H9 (cell line): ENCODE data around the gene APAF1. TPM values are rescaled to one million over a fixed set of nuclear protein-coding genes. Genes with fewer than 3 reads are reported as not detected.

Experiments
- DNase-seq: peaks from one replicate; pipeline ENCODE4 v3.0.0-alpha.2; 2017
- H2AFZ ChIP-seq: one replicate; pipeline ENCODE4 v1.6.1; 2013; ENCODE audit warnings: mild to moderate bottlenecking, low read length, control low read depth, moderate library complexity
- H2AK5ac ChIP-seq: 2 replicates; pipeline ENCODE4 v1.6.1; 2013; ENCODE audit warnings: low read length, control low read depth, mixed read lengths; ENCODE audit not compliant: insufficient read length
- H2BK120ac ChIP-seq: one replicate; pipeline ENCODE4 v1.6.1; 2013; ENCODE audit warnings: low read depth, mild to moderate bottlenecking, low read length, control low read depth, inconsistent platforms; ENCODE audit not compliant: poor library complexity, severe bottlenecking
- H2BK12ac ChIP-seq: 2 replicates; pipeline ENCODE4 v1.6.1; 2013; ENCODE audit warnings: low read length, control low read depth, mixed read lengths, low read depth; ENCODE audit not compliant: insufficient read length
- H2BK15ac ChIP-seq: 2 replicates; pipeline ENCODE4 v1.6.1; 2013; ENCODE audit warnings: low read depth, low read length, control low read depth
- H2BK20ac ChIP-seq: one replicate; pipeline ENCODE4 v1.6.1; 2013; ENCODE audit warnings: low read depth, mild to moderate bottlenecking, low read length, control low read depth, inconsistent platforms; ENCODE audit not compliant: poor library complexity, severe bottlenecking
- H2BK5ac ChIP-seq: 2 replicates; pipeline ENCODE4 v1.6.1; 2013; ENCODE audit warnings: low read length, control low read depth, mixed read lengths; ENCODE audit not compliant: insufficient read length
- H3K14ac ChIP-seq: 2 replicates; pipeline ENCODE4 v1.6.1; 2013; ENCODE audit warnings: low read length, control low read depth; ENCODE audit not compliant: insufficient read depth
- H3K18ac ChIP-seq: 2 replicates; pipeline ENCODE4 v1.6.1; 2013; ENCODE audit warnings: low read depth, mild to moderate bottlenecking, mixed read lengths, low read length, control low read depth; ENCODE audit not compliant: insufficient read length
- H3K23ac ChIP-seq: 2 replicates; pipeline ENCODE4 v1.6.1; 2013; ENCODE audit warnings: low read length, control low read depth, mixed read lengths, low read depth; ENCODE audit not compliant: insufficient read length
- H3K23me2 ChIP-seq: 2 replicates; pipeline ENCODE4 v1.6.1; 2013; ENCODE audit warnings: low read depth, mild to moderate bottlenecking, mixed read lengths, low read length, control low read depth; ENCODE audit not compliant: insufficient read length, poor library complexity, severe bottlenecking
- H3K27ac ChIP-seq: 2 replicates; pipeline ENCODE4 v1.5.1; 2013; ENCODE audit warnings: low read length, control low read depth, mixed read lengths, low read depth; ENCODE audit not compliant: insufficient read length
- H3K27me3 ChIP-seq: 2 replicates; pipeline ENCODE4 v1.6.1; 2013; ENCODE audit warnings: low read length, control low read depth, inconsistent platforms; ENCODE audit not compliant: insufficient read depth
- H3K4ac ChIP-seq: 2 replicates; pipeline ENCODE4 v1.6.1; 2013; ENCODE audit warnings: low read depth, mild to moderate bottlenecking, control low read depth, inconsistent platforms, low read length, moderate library complexity
- H3K4me1 ChIP-seq: 2 replicates; pipeline ENCODE4 v1.6.1; 2013; ENCODE audit warnings: low read length, control low read depth, inconsistent platforms; ENCODE audit not compliant: insufficient read depth
- H3K4me2 ChIP-seq: 2 replicates; pipeline ENCODE4 v1.6.1; 2013; ENCODE audit warnings: low read length, control low read depth, mixed read lengths; ENCODE audit not compliant: insufficient read length, insufficient read depth
- H3K56ac ChIP-seq: 2 replicates; pipeline ENCODE4 v1.6.1; 2013; ENCODE audit warnings: low read depth, mild to moderate bottlenecking, mixed read lengths, low read length, control low read depth; ENCODE audit not compliant: insufficient read length
- H3K79me1 ChIP-seq: 2 replicates; pipeline ENCODE4 v1.6.1; 2013; ENCODE audit warnings: low read depth, mild to moderate bottlenecking, moderate library complexity, low read length, control low read depth, inconsistent platforms; ENCODE audit not compliant: insufficient read depth, poor library complexity, severe bottlenecking
- H3K79me2 ChIP-seq: 2 replicates; pipeline ENCODE4 v1.6.1; 2013; ENCODE audit warnings: low read length, control low read depth, inconsistent platforms; ENCODE audit not compliant: insufficient read depth
- H3K9ac ChIP-seq: 2 replicates; pipeline ENCODE4 v1.6.1; 2013; ENCODE audit warnings: low read length, control low read depth, mixed read lengths; ENCODE audit not compliant: insufficient read length; ENCODE audit errors: extremely low read depth
- H3K9me3 ChIP-seq: one replicate; pipeline ENCODE4 v1.6.1; 2013; ENCODE audit warnings: low read depth, low read length, inconsistent platforms; ENCODE audit not compliant: control insufficient read depth
- H3T11ph ChIP-seq: one replicate; pipeline ENCODE4 v1.6.1; 2013; ENCODE audit warnings: mild to moderate bottlenecking, low read length, control low read depth, inconsistent platforms
- H4K20me1 ChIP-seq: one replicate; pipeline ENCODE4 v1.6.1; 2013; ENCODE audit not compliant: control insufficient read depth, insufficient read length, insufficient read depth
- H4K5ac ChIP-seq: 2 replicates; pipeline ENCODE4 v1.6.1; 2013; ENCODE audit warnings: low read depth, mild to moderate bottlenecking, mixed read lengths, low read length, control low read depth; ENCODE audit not compliant: insufficient read length
- H4K8ac ChIP-seq: replicated peaks from 2 replicates; pipeline ENCODE4 v1.6.1; 2013; ENCODE audit warnings: low read length, control low read depth, mixed read lengths, low read depth; ENCODE audit not compliant: insufficient read length
- H4K91ac ChIP-seq: 2 replicates; pipeline ENCODE4 v1.6.1; 2013; ENCODE audit warnings: low read depth, mild to moderate bottlenecking, moderate library complexity, mixed read lengths, low read length, control low read depth; ENCODE audit not compliant: insufficient read length
- H3K27ac Mint-ChIP-seq, 3 experiments: 2 replicates in 2 of 3; 3 replicates in 1 of 3; pipeline ENCODE4 v1.8.0; 2020 to 2021; ENCODE audit warnings: mixed read lengths in 3 of 3, mild to moderate bottlenecking in 1 of 3, moderate library complexity in 1 of 3
- H3K27me3 Mint-ChIP-seq: 2 replicates; pipeline ENCODE4 v1.8.0; 2021; ENCODE audit warnings: low read depth, mild to moderate bottlenecking, moderate library complexity, mixed read lengths
- H3K36me3 Mint-ChIP-seq, 3 experiments: 2 replicates in 2 of 3; 3 replicates in 1 of 3; pipeline ENCODE4 v1.8.0; 2020 to 2021; ENCODE audit warnings: low read depth in 3 of 3, mixed read lengths in 3 of 3; ENCODE audit not compliant: insufficient read depth in 1 of 3
- H3K4me1 Mint-ChIP-seq, 2 experiments: 2 replicates each; pipeline ENCODE4 v1.8.0; 2020; ENCODE audit warnings: mixed read lengths in 2 of 2
- H3K4me3 Mint-ChIP-seq, 2 experiments: 2 replicates in 1 of 2; 3 replicates in 1 of 2; pipeline ENCODE4 v1.8.0; 2020 to 2021; ENCODE audit warnings: mild to moderate bottlenecking in 2 of 2, mixed read lengths in 2 of 2, moderate library complexity in 1 of 2
- H3K9me3 Mint-ChIP-seq, 2 experiments: 2 replicates in 1 of 2; 3 replicates in 1 of 2; pipeline ENCODE4 v1.8.0; 2020; ENCODE audit warnings: mild to moderate bottlenecking in 2 of 2, mixed read lengths in 2 of 2, moderate library complexity in 1 of 2
- CTCF ChIP-seq: fragments of 200-600 bp; sonication (generic); conservative IDR thresholded peaks from 3 replicates; pipeline ENCODE4 v1.8.0; 2021; ENCODE audit warnings: antibody characterized with exemption, mild to moderate bottlenecking
- WGBS: extraction: QIAGEN DNeasy Blood & Tissue Kit; methylation state at CpG from one replicate; pipeline ENCODE4 v1.1.7; 2013; ENCODE audit warnings: missing lambda C conversion rate, low lambda C conversion rate, mixed read lengths; ENCODE audit not compliant: insufficient read length; ENCODE audit errors: extremely low coverage; 5-methylcytosine and 5-hydroxymethylcytosine counted together
- total RNA-seq: library from RNA; stranded (reverse); gene quantifications from 2 replicates; pipeline ENCODE4 v1.2.1, GENCODE V29; 2021

The APAF1 gene
- total RNA-seq, 1 experiment from 2014 or later: 16.5 TPM

- Mint-ChIP-seq H3K27me3 (peaks cover 10% of the 10 kb centered on the region), H3K27ac (no peak overlapping the region)
- TF ChIP-seq CTCF: no peak
These were observed 95.7 kb downstream of the APAF1 start for GRCh38 chr12:98740751-98741150.

More at GRCh38 chr12:98740751-98741150, 95.7 kb downstream of the APAF1 start:
- Histone ChIP-seq H2BK20ac (no peak overlapping the region), H3K23ac (no peak overlapping the region), H4K5ac (no peak overlapping the region), H2AFZ (no peak overlapping the region), H2BK120ac (no peak overlapping the region), H3K27me3 (no peaks in the 10 kb centered on the region), H3K79me2 (no peaks in the 10 kb centered on the region), H3K27ac (no peak overlapping the region), H3K4ac (no peak overlapping the region), H3K18ac (no peak overlapping the region), H3K9ac (no peak overlapping the region), H3T11ph (no peak overlapping the region), H3K4me1 (peaks cover 3% of the 10 kb centered on the region; the same call in 1 of the 2 replicates), H2AK5ac (no peak overlapping the region), H4K20me1 (no peaks in the 10 kb centered on the region), H2BK12ac (no peak overlapping the region), H3K23me2 (no peaks in the 10 kb centered on the region), H3K9me3 (no peaks in the 10 kb centered on the region), H3K4me2 (no peak overlapping the region), H3K14ac (no peak overlapping the region), H4K8ac (no peak overlapping the region), H2BK5ac (no peak overlapping the region), H2BK15ac (no peak overlapping the region), H4K91ac (no peak overlapping the region), H3K56ac (no peak overlapping the region), H3K79me1 (no peaks in the 10 kb centered on the region)
- Mint-ChIP-seq H3K4me1 (peaks cover 24 to 29% of the 10 kb centered on the region in 2 experiments), H3K4me3 (no peak overlapping the region), H3K36me3 (no peaks in the 10 kb centered on the region), H3K9me3 (no peaks in the 10 kb centered on the region)
- no CpG with 5 or more reads among the region's 1 CpG for WGBS
- DNase-seq: no peak
